HG02970 (cell line): ENCODE results near the gene DHRS2.
"Not testable (repeated sequence)": the region's sequence is repeated elsewhere in the genome, so short reads cannot be mapped to it uniquely, and the experiment has no call there.

Experiments
- ATAC-seq: cut with Tn5 transposase; IDR thresholded peaks from one replicate; pipeline ENCODE4 v1.9.1; 2021; ENCODE audit warnings: mild to moderate bottlenecking, moderate library complexity, moderate number of reproducible peaks; ENCODE audit not compliant: unreplicated experiment, low FRiP score

DHRS2 gene

GRCh38 chr14:23631702-23632460 is 4.3 kb upstream of the DHRS2 start:
- no peak for ATAC-seq

- no peak for ATAC-seq
Observed at GRCh38 chr14:23632461-23633159, 3.6 kb upstream of the DHRS2 start.

- no peak for ATAC-seq
Observed at GRCh38 chr14:23633160-23633701, 2.9 kb upstream of the DHRS2 start.

GRCh38 chr14:23634698-23635412 is 1.3 kb upstream of the DHRS2 start:
- ATAC-seq, result not testable (repeated sequence)

- not testable (repeated sequence) for ATAC-seq
Observed at GRCh38 chr14:23637312-23637654, 1.1 kb downstream of the DHRS2 start.

- not testable (repeated sequence) for ATAC-seq
Observed at GRCh38 chr14:23637655-23638413, 1.7 kb downstream of the DHRS2 start.

- no peak for ATAC-seq
Observed at GRCh38 chr14:23638414-23639047, 2.4 kb downstream of the DHRS2 start.

- ATAC-seq, result no peak
Observed at GRCh38 chr14:23639048-23639890, 3.1 kb downstream of the DHRS2 start.

GRCh38 chr14:23639891-23640523 is 3.8 kb downstream of the DHRS2 start:
- ATAC-seq, result no peak

GRCh38 chr14:23640524-23641141 is 4.5 kb downstream of the DHRS2 start:
- no peak for ATAC-seq

GRCh38 chr14:23641180-23641914 is 5.2 kb downstream of the DHRS2 start:
- no peak for ATAC-seq

- no peak for ATAC-seq
Observed at GRCh38 chr14:23641915-23642588, 5.9 kb downstream of the DHRS2 start.

- no peak for ATAC-seq
Observed at GRCh38 chr14:23643533-23644194, 7.5 kb downstream of the DHRS2 start.

- no peak for ATAC-seq
Observed at GRCh38 chr14:23644195-23644918, 8.2 kb downstream of the DHRS2 start.

- no peak for ATAC-seq
Observed at GRCh38 chr14:23644919-23645336, 8.8 kb downstream of the DHRS2 start.

GRCh38 chr14:23645504-23645811 is 9.3 kb downstream of the DHRS2 start:
- no peak for ATAC-seq
